Esophagus squamous epithelium (tissue), 5 donors: Measurements from ENCODE around the gene PDZD7. TPM values are rescaled to one million over a fixed set of nuclear protein-coding genes. Genes with fewer than 3 reads are reported as not detected.

ENCODE experiments used
- DNase-seq: peaks from one replicate; lab custom pipeline; 2025; lab: John Stamatoyannopoulos, UW
- H3K27ac ChIP-seq, 4 donors: fragments of 200-600 bp; sonication (generic); one replicate each; pipeline ENCODE4 v1.5.1; 2016 to 2019; ENCODE audit warnings: mild to moderate bottlenecking in 1 of 4
- H3K27me3 ChIP-seq, 4 donors: fragments of 200-600 bp; sonication (generic); 1 replicate in 3 of 4; 2 replicates in 1 of 4; pipeline versions ENCODE4 v1.5.1 to v1.6.0; 2017 to 2021; ENCODE audit warnings: antibody characterized with exemption in 1 of 4
- H3K36me3 ChIP-seq, 3 donors: fragments of 200-600 bp; sonication (generic); one replicate each; pipeline ENCODE4 v1.5.1; 2016 to 2019
- H3K4me1 ChIP-seq, 3 donors: fragments of 200-600 bp; sonication (generic); one replicate each; pipeline ENCODE4 v1.5.1; 2017 to 2019
- H3K4me3 ChIP-seq, 4 donors: fragments of 200-600 bp; sonication (generic); 1 replicate in 3 of 4; 2 replicates in 1 of 4; pipeline ENCODE4 v1.5.1; 2016 to 2019; ENCODE audit warnings: mild to moderate bottlenecking in 2 of 4, moderate library complexity in 1 of 4
- H3K9me3 ChIP-seq, 3 donors: fragments of 200-600 bp; sonication (generic); one replicate each; pipeline ENCODE4 v1.5.1; 2016 to 2019
- CTCF ChIP-seq, 6 experiments: fragments of 450-650 bp in 4 of 6; fragments of 200-600 bp in 2 of 6; sonication (generic) in 2 of 6; IDR thresholded peaks; one replicate each; pipeline ENCODE4 v1.5.1; 2016 to 2019; ENCODE audit warnings: antibody characterized with exemption in 6 of 6, mild to moderate bottlenecking in 4 of 6, moderate library complexity in 4 of 6
- POLR2A ChIP-seq, 4 donors: fragments of 450-650 bp; IDR thresholded peaks; one replicate each; pipeline ENCODE4 v1.6.1; 2017; ENCODE audit warnings: antibody characterized with exemption in 4 of 4, mild to moderate bottlenecking in 4 of 4, moderate library complexity in 3 of 4
- WGBS, 2 donors: methylation state at CpG; one replicate each; pipeline ENCODE4 v1.1.5; 2018; 5-methylcytosine and 5-hydroxymethylcytosine counted together
- intact Hi-C: fragments of 100-400 bp; cut with DNase I; formaldehyde crosslinking; loops from one replicate; pipeline ENCODE4 v1.15.0; 2022
- total RNA-seq, 4 donors: library from RNA; depleted of rRNA; stranded (reverse); fragments of >200 nt; gene quantifications; one replicate each; pipeline ENCODE4 v1.1.0, GENCODE V29; 2016
- donor health status: DM: yes; HTN: yes; CAD: no.

The PDZD7 gene
- total RNA-seq, 4 donors from 2014 or later, result 0.19 to 0.29 (median 0.26) TPM; not detected in 1

DNA sequence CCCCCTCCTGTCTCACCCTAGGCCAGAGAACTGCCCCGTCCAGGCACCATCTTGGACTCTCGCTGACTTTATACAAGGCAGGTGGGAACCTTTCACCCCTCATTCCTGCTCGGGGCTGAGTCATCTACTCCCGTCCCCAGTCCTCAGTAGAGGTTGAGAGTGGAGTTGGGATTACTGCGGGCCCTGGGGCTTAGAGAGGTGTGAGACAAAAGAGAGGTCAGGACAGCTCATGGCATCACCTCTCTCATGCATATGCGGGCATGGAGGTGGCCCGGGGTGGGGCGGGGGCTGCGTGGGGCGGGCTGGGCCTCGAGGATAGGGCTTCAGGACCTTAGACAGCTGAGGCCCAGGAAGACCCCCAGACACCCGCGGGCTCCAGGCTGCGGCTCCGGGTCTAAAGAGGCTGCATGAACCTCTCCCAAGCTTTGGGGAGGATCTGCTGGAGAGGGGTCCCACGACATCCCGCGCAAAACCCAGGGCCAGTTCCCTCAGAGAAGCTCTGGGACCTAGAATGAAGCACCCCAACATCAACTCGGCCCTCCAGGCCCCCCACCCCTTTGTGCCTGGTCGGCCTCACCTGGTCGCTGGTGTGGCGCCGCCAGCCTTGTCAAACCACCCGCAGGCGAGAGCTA, 317 bp downstream of the PDZD7 start:
- Histone ChIP-seq H3K36me3 (peaks cover 0 to 11% (median 6%) of the 10 kb centered on the region in 3 donors), H3K4me3 (peak overlapping the region; percentile 41 to 81 (median 72)), H3K9me3 (no peaks in the 10 kb centered on the region), H3K27me3 (peaks cover 0 to 21% (median 0%) of the 10 kb centered on the region in 4 donors), H3K4me1 (peaks cover 18 to 58% (median 20%) of the 10 kb centered on the region in 3 donors), H3K27ac (peak overlapping the region in 3 of 4 donors; percentile 97 to 99 (median 98))
- DNase-seq, result no peak
- TF ChIP-seq POLR2A (IDR thresholded peaks at IDR 0.05), result no peak
- TF ChIP-seq CTCF (IDR thresholded peaks at IDR 0.05), result no peak
- 20% methylated on average over 2 of the region's 25 CpGs; no CpG with 5 or more reads in 1 of the 2 donors for WGBS, 2 donors
- intact Hi-C loops, result no loop called here

DNA sequence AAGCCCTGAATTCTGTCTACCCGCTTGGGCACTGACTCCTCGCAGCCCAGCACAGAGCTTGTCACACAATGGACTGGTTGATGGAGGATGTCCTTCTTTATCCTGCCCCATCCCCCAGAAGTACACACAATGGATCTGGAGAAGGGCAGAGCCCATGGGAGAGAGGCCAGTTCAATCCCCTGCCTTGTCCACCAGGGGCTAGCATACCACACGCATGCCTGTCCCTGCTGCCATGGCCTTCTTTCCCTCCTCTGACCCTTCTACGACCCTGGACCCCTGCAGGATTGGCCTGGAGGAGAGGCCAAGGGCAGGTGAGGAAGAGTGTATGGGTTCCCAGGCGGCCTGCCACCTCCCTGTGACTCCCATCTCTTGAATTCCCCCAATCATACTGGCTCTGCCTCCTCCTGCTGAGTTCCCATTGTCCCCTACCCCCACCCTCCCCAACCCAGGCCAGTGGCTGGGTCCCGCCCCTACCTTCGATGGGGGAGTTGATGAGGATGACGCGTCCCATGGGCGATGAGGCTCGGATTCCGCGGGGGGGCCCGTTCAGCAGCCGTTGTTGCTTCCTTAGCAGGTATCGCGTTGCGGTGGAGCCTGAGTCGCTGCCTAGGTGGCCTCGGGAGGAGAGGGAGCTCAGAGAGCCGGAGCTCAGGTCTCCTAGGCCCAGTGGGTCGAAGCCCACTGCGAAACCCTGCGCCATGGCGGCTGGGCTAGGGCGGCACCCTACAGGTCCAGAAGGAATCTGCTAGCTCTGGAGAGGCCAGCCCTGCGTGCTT, 1.2 kb downstream of the PDZD7 start:
- intact Hi-C loops, result no loop called here
- no peak for DNase-seq
- Histone ChIP-seq H3K27ac (no peak overlapping the region), H3K36me3 (peaks cover 0 to 3% (median 2%) of the 10 kb centered on the region in 3 donors), H3K4me1 (peaks cover 18 to 58% (median 20%) of the 10 kb centered on the region in 3 donors), H3K27me3 (peaks cover 0 to 21% (median 0%) of the 10 kb centered on the region in 4 donors), H3K9me3 (no peaks in the 10 kb centered on the region), H3K4me3 (no peak overlapping the region)
- WGBS, 2 donors, result 76 to 77% methylated on average over 4 to 5 of the region's 27 CpGs
- TF ChIP-seq CTCF (IDR thresholded peaks at IDR 0.05) (peak in 1 of 6 experiments; percentile 4), POLR2A (IDR thresholded peaks at IDR 0.05) (no peak)

- intact Hi-C loops, result no loop called here
Observed at GRCh38 chr10:101028446-101029337, 2.2 kb downstream of the PDZD7 start.

DNA sequence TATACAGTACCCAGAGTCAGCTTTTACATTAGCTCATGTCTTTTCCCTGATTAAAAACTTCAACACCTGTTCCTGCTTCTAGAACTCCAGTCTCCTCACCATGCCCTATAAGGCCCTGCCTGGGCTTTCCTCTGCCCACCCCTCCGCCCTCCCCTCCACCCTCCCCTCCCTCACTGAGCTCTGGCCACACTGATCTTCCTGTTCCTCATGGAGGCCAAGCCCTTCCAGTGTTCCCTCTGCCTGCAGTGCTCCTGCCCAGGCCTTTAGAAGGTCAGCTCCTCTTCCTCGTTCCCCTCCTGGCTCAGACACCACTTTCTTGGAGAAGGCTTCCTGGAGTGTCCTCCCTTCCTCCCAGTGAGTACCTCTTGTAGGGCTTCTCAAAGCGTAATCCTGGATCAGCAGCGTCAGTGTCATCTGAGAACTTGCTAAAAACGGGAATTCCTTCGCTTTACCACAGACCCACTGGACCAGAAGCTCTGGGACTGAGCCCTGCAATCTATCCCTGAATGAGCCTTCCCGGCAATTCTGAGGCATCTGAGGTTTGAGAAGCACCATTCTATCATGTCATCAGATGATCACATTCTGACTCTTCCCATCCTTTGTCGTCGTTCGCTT, 3.7 kb downstream of the PDZD7 start:
- Histone ChIP-seq H3K27ac (no peak overlapping the region), H3K36me3 (no peaks in the 10 kb centered on the region), H3K4me3 (no peak overlapping the region), H3K9me3 (no peaks in the 10 kb centered on the region), H3K27me3 (peaks cover 0 to 21% (median 0%) of the 10 kb centered on the region in 4 donors), H3K4me1 (peaks cover 7 to 34% (median 15%) of the 10 kb centered on the region in 3 donors)
- no peak for DNase-seq
- intact Hi-C loops, result no loop called here
- 75 to 82% methylated on average over 9 of the region's 10 CpGs for WGBS, 2 donors
- TF ChIP-seq POLR2A (IDR thresholded peaks at IDR 0.05) (no peak), CTCF (IDR thresholded peaks at IDR 0.05) (no peak)

More at GRCh38 chr10:101028446-101029337, 2.2 kb downstream of the PDZD7 start:
- H3K4me3 ChIP-seq, result no peak overlapping the region
- no peaks in the 10 kb centered on the region for H3K9me3 ChIP-seq
- H3K4me1 ChIP-seq, result peaks cover 17 to 49% (median 20%) of the 10 kb centered on the region in 3 donors
- H3K27ac ChIP-seq, result no peak overlapping the region
- DNase-seq, result no peak
- H3K36me3 ChIP-seq, result no peaks in the 10 kb centered on the region
- TF ChIP-seq CTCF (IDR thresholded peaks at IDR 0.05) (no peak), POLR2A (IDR thresholded peaks at IDR 0.05) (no peak)
- WGBS, 2 donors, result 59 to 64% methylated on average over 6 to 7 of the region's 7 CpGs
- peaks cover 0 to 21% (median 0%) of the 10 kb centered on the region in 4 donors for H3K27me3 ChIP-seq
